Measurements from ENCODE around the gene EIF4EBP3.
A peak's percentile ranks its signal among the peaks of the same experiment; 100 is the strongest.

Gene EIF4EBP3

DNA sequence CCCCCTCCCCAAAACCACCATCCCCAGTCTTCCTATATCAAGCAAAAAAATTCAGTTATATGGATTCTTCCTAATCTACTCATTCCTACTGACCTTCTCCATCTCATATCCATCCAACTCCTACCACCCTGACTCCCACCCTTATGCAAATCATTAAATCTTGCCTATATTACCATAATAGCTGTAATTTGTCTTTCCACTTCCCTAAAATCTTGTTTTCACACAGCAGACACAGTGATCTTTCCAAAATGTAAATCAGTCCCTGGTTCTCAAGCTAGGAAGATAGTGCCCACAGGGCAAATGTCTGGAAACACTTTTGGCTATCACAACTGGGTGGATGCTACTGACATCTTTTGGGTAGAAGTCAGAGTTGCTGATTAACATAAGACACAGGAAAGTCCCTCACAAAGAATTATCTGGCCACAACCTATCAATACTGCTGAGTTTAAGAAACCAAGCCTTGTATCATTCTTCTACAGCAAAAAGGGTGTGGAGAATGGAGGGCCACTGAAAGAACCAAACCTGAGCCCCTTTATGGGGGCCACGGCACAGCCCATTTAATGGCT lies 8.4 kb downstream of the EIF4EBP3 start:
- H3K4me3 ChIP-seq (ENCODE audit: insufficient read depth, low read depth, low read length) = peak overlapping the region; percentile 96
- no peak overlapping the region for H3K27ac ChIP-seq (ENCODE audit: insufficient read depth, low read depth, low read length, poor library complexity, severe bottlenecking)
- 89 to 91% methylated on average over 1 of the region's 1 CpG for WGBS, 2 experiments

GRCh38 chr5:140556438-140556837 lies 9.0 kb downstream of the EIF4EBP3 start:
- Histone ChIP-seq H3K27me3 (ENCODE audit: control insufficient read depth, insufficient read depth, low read length, poor library complexity, severe bottlenecking) (no peaks in the 10 kb centered on the region), H3K4me1 (ENCODE audit: control insufficient read depth, insufficient read depth, low read length) (peaks cover 18% of the 10 kb centered on the region), H3K9me3 (ENCODE audit: control insufficient read depth, low read length) (no peaks in the 10 kb centered on the region), H3K36me3 (ENCODE audit: control insufficient read depth, insufficient read depth, low read length) (no peaks in the 10 kb centered on the region), H3K4me3 (ENCODE audit: insufficient read depth, low read depth, low read length) (peak overlapping the region; percentile 96), H3K27ac (ENCODE audit: insufficient read depth, low read depth, low read length, poor library complexity, severe bottlenecking) (no peak overlapping the region)
- 7 to 18% methylated on average over 5 to 6 of the region's 6 CpGs for WGBS, 2 experiments

More for the DNA sequence above, 8.4 kb downstream of the EIF4EBP3 start:
- H3K36me3 ChIP-seq (ENCODE audit: control insufficient read depth, insufficient read depth, low read length) = peaks cover 2% of the 10 kb centered on the region
- H3K4me1 ChIP-seq (ENCODE audit: control insufficient read depth, insufficient read depth, low read length) = peaks cover 18% of the 10 kb centered on the region
- no peaks in the 10 kb centered on the region for H3K27me3 ChIP-seq (ENCODE audit: control insufficient read depth, insufficient read depth, low read length, poor library complexity, severe bottlenecking)
- no peaks in the 10 kb centered on the region for H3K9me3 ChIP-seq (ENCODE audit: control insufficient read depth, low read length)

GRCh38 chr5:140557136-140557805 lies 9.8 kb downstream of the EIF4EBP3 start, which contains the start of gene SRA1:
TSS of gene SRA1 (minus strand) at chr5:140557473. CDS start at chr5:140557452, 21 bp downstream.
- 1% methylated on average over 46 of the region's 46 CpGs for WGBS, 2 experiments
- Histone ChIP-seq H3K9me3 (ENCODE audit: control insufficient read depth, low read length) (no peaks in the 10 kb centered on the region), H3K4me1 (ENCODE audit: control insufficient read depth, insufficient read depth, low read length) (peaks cover 18% of the 10 kb centered on the region), H3K36me3 (ENCODE audit: control insufficient read depth, insufficient read depth, low read length) (no peaks in the 10 kb centered on the region), H3K27ac (ENCODE audit: insufficient read depth, low read depth, low read length, poor library complexity, severe bottlenecking) (peak within 1 kb of the TSS; percentile 91), H3K4me3 (ENCODE audit: insufficient read depth, low read depth, low read length) (peak within 1 kb of the TSS; percentile 96), H3K27me3 (ENCODE audit: control insufficient read depth, insufficient read depth, low read length, poor library complexity, severe bottlenecking) (no peaks in the 10 kb centered on the region)

GRCh38 chr5:140557965-140558364 lies 10.5 kb downstream of the EIF4EBP3 start:
- H3K9me3 ChIP-seq (ENCODE audit: control insufficient read depth, low read length) = no peaks in the 10 kb centered on the region
- peak overlapping the region; percentile 96 for H3K4me3 ChIP-seq (ENCODE audit: insufficient read depth, low read depth, low read length)
- peaks cover 18% of the 10 kb centered on the region for H3K4me1 ChIP-seq (ENCODE audit: control insufficient read depth, insufficient read depth, low read length)
- 91 to 98% methylated on average over 3 of the region's 3 CpGs for WGBS, 2 experiments
- no peaks in the 10 kb centered on the region for H3K27me3 ChIP-seq (ENCODE audit: control insufficient read depth, insufficient read depth, low read length, poor library complexity, severe bottlenecking)
- H3K36me3 ChIP-seq (ENCODE audit: control insufficient read depth, insufficient read depth, low read length) = no peaks in the 10 kb centered on the region
- H3K27ac ChIP-seq (ENCODE audit: insufficient read depth, low read depth, low read length, poor library complexity, severe bottlenecking) = peak overlapping the region; percentile 91

DNA sequence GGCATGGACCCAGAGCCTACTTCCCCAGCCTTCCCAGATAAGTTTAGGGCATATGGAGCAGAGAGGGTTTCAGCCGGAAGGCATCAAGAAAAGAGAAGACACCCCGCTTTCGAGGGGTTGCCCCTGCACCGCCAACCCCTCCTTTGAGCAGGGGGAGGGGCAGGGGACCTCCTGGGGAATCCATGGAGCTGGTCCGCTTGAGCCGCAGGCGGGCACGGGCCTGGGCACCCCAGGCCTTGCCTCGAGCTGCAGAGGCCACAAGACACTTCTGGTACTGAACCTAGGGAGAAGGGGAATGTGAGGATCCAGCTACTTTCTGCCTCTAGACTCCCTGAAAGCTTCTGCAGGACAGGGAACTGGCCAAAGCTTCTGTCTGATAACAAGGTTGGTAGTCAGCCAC lies 11.1 kb downstream of the EIF4EBP3 start:
- H3K9me3 ChIP-seq (ENCODE audit: control insufficient read depth, low read length) = no peaks in the 10 kb centered on the region
- H3K27ac ChIP-seq (ENCODE audit: insufficient read depth, low read depth, low read length, poor library complexity, severe bottlenecking) = no peak overlapping the region
- H3K36me3 ChIP-seq (ENCODE audit: control insufficient read depth, insufficient read depth, low read length) = no peaks in the 10 kb centered on the region
- H3K4me3 ChIP-seq (ENCODE audit: insufficient read depth, low read depth, low read length) = no peak overlapping the region
- H3K4me1 ChIP-seq (ENCODE audit: control insufficient read depth, insufficient read depth, low read length) = peaks cover 22% of the 10 kb centered on the region
- H3K27me3 ChIP-seq (ENCODE audit: control insufficient read depth, insufficient read depth, low read length, poor library complexity, severe bottlenecking) = no peaks in the 10 kb centered on the region
- WGBS, 2 experiments = 93 to 97% methylated on average over 9 of the region's 9 CpGs

DNA sequence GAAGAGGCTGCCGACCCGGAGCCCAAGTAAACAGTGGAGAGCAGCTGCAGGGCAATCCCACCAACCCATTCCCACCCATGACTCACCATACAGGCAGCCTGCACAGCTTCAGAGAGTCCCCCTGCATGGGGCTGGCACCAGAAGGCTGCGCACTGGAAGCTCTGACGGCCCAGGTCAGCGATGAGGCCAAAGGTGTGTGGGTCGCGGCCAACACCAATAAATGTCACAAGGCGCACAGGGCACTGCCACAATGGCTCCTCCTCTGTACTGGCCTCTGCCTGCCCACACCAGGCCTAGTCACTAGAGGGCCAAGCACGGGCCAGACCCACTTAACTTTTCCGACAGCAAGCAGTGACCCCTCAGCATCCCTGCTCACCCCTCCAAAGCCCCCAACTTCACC lies 12.8 kb downstream of the EIF4EBP3 start:
- WGBS, 2 experiments = 91 to 95% methylated on average over 10 of the region's 10 CpGs
- no peak overlapping the region for H3K4me3 ChIP-seq (ENCODE audit: insufficient read depth, low read depth, low read length)
- H3K27me3 ChIP-seq (ENCODE audit: control insufficient read depth, insufficient read depth, low read length, poor library complexity, severe bottlenecking) = no peaks in the 10 kb centered on the region
- H3K9me3 ChIP-seq (ENCODE audit: control insufficient read depth, low read length) = no peaks in the 10 kb centered on the region
- no peak overlapping the region for H3K27ac ChIP-seq (ENCODE audit: insufficient read depth, low read depth, low read length, poor library complexity, severe bottlenecking)
- peaks cover 22% of the 10 kb centered on the region for H3K4me1 ChIP-seq (ENCODE audit: control insufficient read depth, insufficient read depth, low read length)
- no peaks in the 10 kb centered on the region for H3K36me3 ChIP-seq (ENCODE audit: control insufficient read depth, insufficient read depth, low read length)

- Histone ChIP-seq H3K9me3 (ENCODE audit: control insufficient read depth, low read length) (no peaks in the 10 kb centered on the region), H3K27me3 (ENCODE audit: control insufficient read depth, insufficient read depth, low read length, poor library complexity, severe bottlenecking) (no peaks in the 10 kb centered on the region), H3K4me1 (ENCODE audit: control insufficient read depth, insufficient read depth, low read length) (peaks cover 17% of the 10 kb centered on the region), H3K36me3 (ENCODE audit: control insufficient read depth, insufficient read depth, low read length) (peaks cover 1% of the 10 kb centered on the region), H3K4me3 (ENCODE audit: insufficient read depth, low read depth, low read length) (no peak overlapping the region), H3K27ac (ENCODE audit: insufficient read depth, low read depth, low read length, poor library complexity, severe bottlenecking) (no peak overlapping the region)
- WGBS, 2 experiments = 93 to 94% methylated on average over 10 of the region's 10 CpGs
Measured at GRCh38 chr5:140561753-140562523, 14.5 kb downstream of the EIF4EBP3 start.

GRCh38 chr5:140563596-140563995 lies 16.1 kb downstream of the EIF4EBP3 start:
- 84 to 86% methylated on average over 7 to 8 of the region's 8 CpGs for WGBS, 2 experiments
- Histone ChIP-seq H3K27ac (ENCODE audit: insufficient read depth, low read depth, low read length, poor library complexity, severe bottlenecking) (no peak overlapping the region), H3K27me3 (ENCODE audit: control insufficient read depth, insufficient read depth, low read length, poor library complexity, severe bottlenecking) (no peaks in the 10 kb centered on the region), H3K4me3 (ENCODE audit: insufficient read depth, low read depth, low read length) (peak overlapping the region; percentile 89), H3K9me3 (ENCODE audit: control insufficient read depth, low read length) (no peaks in the 10 kb centered on the region), H3K36me3 (ENCODE audit: control insufficient read depth, insufficient read depth, low read length) (peaks cover 15% of the 10 kb centered on the region), H3K4me1 (ENCODE audit: control insufficient read depth, insufficient read depth, low read length) (peaks cover 13% of the 10 kb centered on the region)

- H3K4me1 ChIP-seq (ENCODE audit: control insufficient read depth, insufficient read depth, low read length) = peaks cover 13% of the 10 kb centered on the region
- H3K9me3 ChIP-seq (ENCODE audit: control insufficient read depth, low read length) = no peaks in the 10 kb centered on the region
- no peaks in the 10 kb centered on the region for H3K27me3 ChIP-seq (ENCODE audit: control insufficient read depth, insufficient read depth, low read length, poor library complexity, severe bottlenecking)
- H3K27ac ChIP-seq (ENCODE audit: insufficient read depth, low read depth, low read length, poor library complexity, severe bottlenecking) = peak within 1 kb of the TSS; percentile 71
- H3K36me3 ChIP-seq (ENCODE audit: control insufficient read depth, insufficient read depth, low read length) = peaks cover 15% of the 10 kb centered on the region
- H3K4me3 ChIP-seq (ENCODE audit: insufficient read depth, low read depth, low read length) = peak within 1 kb of the TSS; percentile 89
- 0% methylated on average over 74 of the region's 74 CpGs for WGBS, 2 experiments
Measured at GRCh38 chr5:140564196-140565023, 16.9 kb downstream of the EIF4EBP3 start, which contains the start of the genes APBB3 and SLC35A4. TSS of gene APBB3 (minus strand) at chr5:140564598. CDS start at chr5:140564245, 353 bp downstream. TSS of gene SLC35A4 (plus strand) at chr5:140564828. CDS start at chr5:140567170, 2,342 bp downstream.

Measured in ectodermal cell (in vitro differentiated cells).